Measurements from ENCODE around the gene SLC35F4.

SLC35F4 gene

DNA sequence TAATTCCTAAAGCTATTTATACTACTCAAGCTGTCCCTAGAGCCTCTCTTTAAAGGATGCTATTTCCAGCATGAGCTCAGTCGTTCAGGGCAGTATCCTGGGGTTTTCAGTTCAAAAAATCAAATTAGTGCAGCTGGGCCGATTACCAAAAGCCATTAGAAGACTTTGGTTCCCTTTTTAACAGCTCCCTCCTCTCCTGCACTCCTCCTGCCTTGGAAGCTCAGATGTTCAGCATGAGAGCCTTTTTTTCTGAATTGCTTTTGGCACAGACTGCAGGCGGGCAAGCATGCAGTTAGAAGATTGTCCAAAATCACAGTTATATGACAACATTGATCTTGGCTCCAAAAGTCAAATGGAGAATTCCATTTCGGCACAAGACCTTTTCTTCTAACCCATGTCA, 179.6 kb downstream of the SLC35F4 start:
- Histone ChIP-seq H3K36me3 (no peaks in the 10 kb centered on the region), H3K27me3 (no peaks in the 10 kb centered on the region), H3K4me3 (ENCODE audit: low read depth, low read length) (no peak overlapping the region), H3K9me3 (no peaks in the 10 kb centered on the region), H3K4me1 (no peaks in the 10 kb centered on the region)
- no peak for DNase-seq
- TF ChIP-seq CTCF (IDR thresholded peaks at IDR 0.05; ENCODE audit: low read depth, low read length), result no peak

- DNase-seq, result no peak
Measured at GRCh38 chr14:57671021-57671420, 194.9 kb downstream of the SLC35F4 start.

DNA sequence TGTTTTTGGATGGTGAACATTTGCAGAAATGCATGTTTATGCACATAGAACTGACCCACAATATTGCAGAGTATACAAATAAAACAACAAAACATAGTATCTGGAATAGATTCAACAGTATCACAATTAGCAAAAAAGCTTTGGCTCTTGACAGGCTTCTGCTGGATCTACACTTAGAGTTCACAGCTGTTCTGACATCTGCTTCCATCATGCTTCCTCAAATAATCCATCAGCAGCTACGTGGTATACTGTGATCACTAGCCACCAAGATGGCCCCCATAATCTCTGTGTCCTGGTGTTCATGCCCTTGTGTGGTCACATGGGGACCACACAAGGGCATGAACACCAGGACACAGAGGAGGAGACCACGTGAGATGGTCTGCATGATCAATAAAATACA, 205.7 kb downstream of the SLC35F4 start:
- H3K27me3 ChIP-seq, result no peaks in the 10 kb centered on the region

More at GRCh38 chr14:57671021-57671420, 194.9 kb downstream of the SLC35F4 start:
- Histone ChIP-seq H3K4me1 (no peaks in the 10 kb centered on the region), H3K27me3 (no peaks in the 10 kb centered on the region), H3K9me3 (no peaks in the 10 kb centered on the region), H3K36me3 (no peaks in the 10 kb centered on the region), H3K4me3 (ENCODE audit: low read depth, low read length) (no peak overlapping the region)
- no peak for TF ChIP-seq CTCF (IDR thresholded peaks at IDR 0.05; ENCODE audit: low read depth, low read length)

DNA sequence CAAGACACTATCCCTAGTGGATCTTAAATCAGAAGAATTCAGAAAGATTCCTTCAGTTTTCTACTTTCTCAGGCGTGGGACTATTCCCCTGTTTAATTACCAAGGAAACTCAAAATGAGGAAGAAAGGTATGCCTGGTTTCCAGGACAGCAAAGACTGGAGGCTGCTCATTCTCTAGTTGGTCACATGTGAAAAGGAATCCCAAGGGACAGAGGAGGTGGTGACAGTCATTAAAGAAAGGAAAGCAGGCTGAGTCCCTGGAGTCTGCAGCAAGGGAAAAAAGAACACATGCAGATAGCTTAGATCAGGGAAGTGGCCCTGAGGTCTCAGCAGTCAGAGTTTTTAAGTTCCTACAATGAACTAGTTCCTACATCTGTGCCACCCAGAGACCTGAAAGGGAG, 206.8 kb downstream of the SLC35F4 start:
- Histone ChIP-seq H3K4me1 (no peaks in the 10 kb centered on the region), H3K36me3 (no peaks in the 10 kb centered on the region)
- no peak for DNase-seq

More for the DNA sequence above, 205.7 kb downstream of the SLC35F4 start:
- Histone ChIP-seq H3K4me1 (no peaks in the 10 kb centered on the region), H3K9me3 (no peaks in the 10 kb centered on the region), H3K4me3 (ENCODE audit: low read depth, low read length) (no peak overlapping the region), H3K36me3 (no peaks in the 10 kb centered on the region)
- TF ChIP-seq CTCF (IDR thresholded peaks at IDR 0.05; ENCODE audit: low read depth, low read length), result no peak
- no peak for DNase-seq

DNA sequence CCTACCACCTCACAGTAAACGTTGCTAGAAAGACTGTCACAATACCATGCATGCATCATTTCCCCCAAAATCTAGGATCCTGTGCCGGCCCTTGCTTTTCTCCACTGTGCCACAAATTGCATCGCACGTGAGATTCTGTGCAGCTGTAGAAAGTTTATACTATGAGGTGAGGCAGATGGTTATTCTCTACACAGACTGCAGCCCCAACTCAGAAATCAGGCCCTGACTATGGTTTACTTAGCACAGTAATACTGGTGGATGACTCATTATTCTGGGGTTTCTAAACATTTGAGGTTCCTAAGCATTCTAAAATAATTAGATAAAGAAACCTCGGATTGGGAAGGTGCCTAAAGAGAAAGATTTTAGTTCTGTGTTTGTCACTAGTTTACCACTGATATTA, 208.4 kb downstream of the SLC35F4 start:
- Histone ChIP-seq H3K9me3 (no peaks in the 10 kb centered on the region), H3K27me3 (no peaks in the 10 kb centered on the region), H3K4me1 (no peaks in the 10 kb centered on the region), H3K4me3 (ENCODE audit: low read depth, low read length) (no peak overlapping the region), H3K36me3 (no peaks in the 10 kb centered on the region)
- no peak for TF ChIP-seq CTCF (IDR thresholded peaks at IDR 0.05; ENCODE audit: low read depth, low read length)
- no peak for DNase-seq

More for the DNA sequence above, 206.8 kb downstream of the SLC35F4 start:
- Histone ChIP-seq H3K4me3 (ENCODE audit: low read depth, low read length) (no peak overlapping the region), H3K9me3 (no peaks in the 10 kb centered on the region), H3K27me3 (no peaks in the 10 kb centered on the region)
- no peak for TF ChIP-seq CTCF (IDR thresholded peaks at IDR 0.05; ENCODE audit: low read depth, low read length)

- Histone ChIP-seq H3K4me3 (ENCODE audit: low read depth, low read length) (no peak overlapping the region), H3K27me3 (no peaks in the 10 kb centered on the region), H3K36me3 (no peaks in the 10 kb centered on the region), H3K9me3 (no peaks in the 10 kb centered on the region), H3K4me1 (no peaks in the 10 kb centered on the region)
- no peak for DNase-seq
- no peak for TF ChIP-seq CTCF (IDR thresholded peaks at IDR 0.05; ENCODE audit: low read depth, low read length)
Measured at GRCh38 chr14:57656853-57657252, 209.0 kb downstream of the SLC35F4 start.

All from BE2C (cell line).